K562 (cell line): ENCODE results near the gene TPCN1. TPM values are rescaled to one million over a fixed set of nuclear protein-coding genes. Genes with fewer than 3 reads are reported as not detected.
A peak's percentile ranks its signal among the peaks of the same experiment; 100 is the strongest.

ENCODE experiments used
- ATAC-seq: fragments of 200-7000 bp; cut with Tn5 transposase; 3 replicates; pipeline ENCODE4 v1.9.1; 2020; ENCODE audit warnings: moderate library complexity
- BruUV-seq: library from RNA; stranded (reverse); fragments of 400-500 nt; replicated peaks from 2 replicates; lab custom pipeline; 2021; lab: Mats Ljungman, UMichigan
- CTCF ChIA-PET: fragments of 300-600 bp; formaldehyde crosslinking; extraction: SDS; loops from one replicate; lab custom pipeline; 2021; ENCODE audit warnings: low intra/inter-chr PET ratio; lab: Yijun Ruan, JAX
- POLR2A ChIA-PET: fragments of 300-600, 350-650 bp; sonication (Branson Sonifier 250); formaldehyde crosslinking; extraction: SDS; loops from one replicate; lab custom pipeline; 2021; ENCODE audit warnings: antibody characterized with exemption, inconsistent platforms; lab: Yijun Ruan, JAX
- DNase-seq, 4 experiments: peaks; one replicate each; pipeline versions ENCODE4 v3.0.0 to v3.0.0-alpha.2; 2011 to 2018; ENCODE audit warnings: low spot score in 3 of 4, mixed read lengths in 3 of 4; ENCODE audit errors: extremely low read depth in 1 of 4
- FAIRE-seq: peaks from 2 replicates; lab custom pipeline; 2011; peaks lifted over from hg19 to GRCh38; lab: Jason Lieb, UNC
- H2AFZ ChIP-seq: 2 replicates; pipeline ENCODE4 v1.6.0; 2011; ENCODE audit warnings: low read depth, low read length, control low read depth, inconsistent platforms
- H3K27ac ChIP-seq: fragments of 200-600 bp; 3 replicates; pipeline ENCODE4 v1.8.0; 2011; ENCODE audit warnings: low read depth, mild to moderate bottlenecking, control low read depth, inconsistent platforms, low read length, moderate library complexity, mixed read lengths; ENCODE audit errors: extremely low read depth
- H3K27me3 ChIP-seq, 2 experiments: fragments of 300-600 bp in 1 of 2; 2 replicates in 1 of 2; 3 replicates in 1 of 2; pipeline versions ENCODE4 v1.6.0 to v1.8.0; 2011; ENCODE audit warnings: inconsistent platforms in 2 of 2, low read length in 2 of 2, mild to moderate bottlenecking in 1 of 2, mixed read lengths in 1 of 2, moderate library complexity in 1 of 2; ENCODE audit not compliant: control insufficient read depth in 2 of 2, insufficient read depth in 2 of 2
- H3K36me3 ChIP-seq: fragments of 300-600 bp; 3 replicates; pipeline ENCODE4 v1.8.0; 2011; ENCODE audit warnings: mild to moderate bottlenecking, low read length, inconsistent platforms; ENCODE audit not compliant: control insufficient read depth, insufficient read depth
- H3K4me1 ChIP-seq, 2 experiments: fragments of 200-600 bp in 1 of 2; replicated peaks in 1 of 2; 2 replicates in 1 of 2; 3 replicates in 1 of 2; pipeline versions ENCODE4 v1.5.1 to v1.8.0; 2011; ENCODE audit warnings: inconsistent platforms in 2 of 2, low read length in 2 of 2, mild to moderate bottlenecking in 1 of 2, mixed read lengths in 1 of 2, moderate library complexity in 1 of 2; ENCODE audit not compliant: control insufficient read depth in 2 of 2, insufficient read depth in 2 of 2
- H3K4me2 ChIP-seq: 2 replicates; pipeline ENCODE4 v1.6.1; 2011; ENCODE audit warnings: low read length, control low read depth, inconsistent platforms, mixed read lengths; ENCODE audit not compliant: insufficient read depth
- H3K4me3 ChIP-seq: fragments of 200-600 bp; sonication (generic), shearing (Covaris generic); 2 replicates; pipeline ENCODE4 v1.5.1; 2016; ENCODE audit warnings: control low read depth, inconsistent platforms
- H3K79me2 ChIP-seq: fragments of 200-600 bp; 3 replicates; pipeline ENCODE4 v1.8.0; 2011; ENCODE audit warnings: low read length, inconsistent platforms; ENCODE audit not compliant: control insufficient read depth, insufficient read depth
- H3K9ac ChIP-seq, 2 experiments: 2 replicates each; pipeline versions ENCODE4 v1.6.0 to v1.6.1; 2011; ENCODE audit warnings: low read depth in 2 of 2, low read length in 2 of 2, control low read depth in 1 of 2, inconsistent platforms in 1 of 2, mild to moderate bottlenecking in 1 of 2, mixed read lengths in 1 of 2; ENCODE audit not compliant: insufficient read depth in 1 of 2
- H3K9me1 ChIP-seq: one replicate; pipeline ENCODE4 v1.6.0; 2011; ENCODE audit warnings: inconsistent platforms, mild to moderate bottlenecking, low read length, moderate library complexity; ENCODE audit not compliant: control insufficient read depth, insufficient read depth
- H3K9me3 ChIP-seq: replicated peaks from 2 replicates; pipeline ENCODE4 v1.5.1; 2011; ENCODE audit warnings: low read depth, low read length, inconsistent platforms; ENCODE audit not compliant: control insufficient read depth, insufficient read depth
- H4K20me1 ChIP-seq: replicated peaks from 2 replicates; pipeline ENCODE4 v1.6.1; 2011; ENCODE audit warnings: low read length, inconsistent platforms, mixed read lengths; ENCODE audit not compliant: control insufficient read depth, insufficient read depth
- ARID2 ChIP-seq: fragments of 450-650 bp; IDR thresholded peaks from 2 replicates; pipeline ENCODE4 v1.6.1; 2017; ENCODE audit warnings: antibody characterized with exemption, mild to moderate bottlenecking
- BHLHE40 ChIP-seq: IDR thresholded peaks from 2 replicates; pipeline ENCODE4 v1.6.1; 2011; ENCODE audit warnings: low read length, improper control_type of control experiment
- GTF2E2 ChIP-seq: fragments of 200-800 bp; sonication (Bioruptor generic); IDR thresholded peaks from 2 replicates; pipeline ENCODE4 v1.6.1; 2016; ENCODE audit warnings: missing genetic modification characterization, missing compliant biosample characterization
- RBM25 ChIP-seq: fragments of 200-400 bp; formaldehyde crosslinking; IDR thresholded peaks from 2 replicates; pipeline ENCODE4 v1.6.1; 2018; ENCODE audit warnings: low read length, low read depth, moderate library complexity; ENCODE audit not compliant: severe bottlenecking
- TBL1XR1 ChIP-seq, 2 experiments: IDR thresholded peaks; 2 replicates each; pipeline ENCODE4 v1.6.1; 2012; ENCODE audit warnings: improper control_type of control experiment in 2 of 2, low read length in 2 of 2, mild to moderate bottlenecking in 1 of 2
- ZNF217 ChIP-seq: sonication (generic); formaldehyde crosslinking; IDR thresholded peaks from 2 replicates; pipeline ENCODE4 v1.8.0; 2022; ENCODE audit warnings: mild to moderate bottlenecking, missing genetic modification reagents
- WGBS: fragments of 100-300 bp; shearing (Covaris generic); methylation state at CpG from one replicate; pipeline ENCODE4 v1.1.6; 2016; ENCODE audit warnings: low coverage, mixed read lengths; ENCODE audit not compliant: insufficient coverage; ENCODE audit errors: missing lambda C conversion rate; 5-methylcytosine and 5-hydroxymethylcytosine counted together
- in situ Hi-C: fragments of 300-500 bp; cut with MboI; formaldehyde crosslinking; loops from 4 replicates; pipeline ENCODE4 v1.15.0; 2018; ENCODE audit warnings: inconsistent platforms, mixed read lengths
- intact Hi-C: fragments of 100-400 bp; cut with micrococcal nuclease; formaldehyde crosslinking; loops from 2 replicates; pipeline ENCODE4 v1.14.2; 2022
- polyA plus RNA-seq, 8 experiments: library from polyadenylated mRNA; depleted of rRNA in 4 of 8; stranded (reverse) in 5 of 8; unstranded in 3 of 8; fragments of >200 nt; fragmentation: Nextera tagmentation in 2 of 8; fragmentation: Illumina TruSeq in 1 of 8; extraction: Ambion mirVana in 2 of 8; extraction: Trizol in 1 of 8; gene quantifications; 2 replicates each; pipeline versions ENCODE4 v1.2.1 to v1.2.3, GENCODE V29; 2011 to 2014; ENCODE audit warnings: inconsistent platforms in 1 of 8, missing spikeins in 1 of 8
- total RNA-seq, 7 experiments: library from RNA; depleted of rRNA in 6 of 7; stranded (reverse); fragments of >200 nt in 6 of 7; fragmentation: Illumina TruSeq in 2 of 7; extraction: Trizol in 2 of 7; gene quantifications; 2 replicates each; pipeline versions ENCODE4 v1.2.1 to v1.2.3, GENCODE V29; 2011 to 2021; ENCODE audit warnings: low replicate concordance in 1 of 7
- TF ChIP-seq, protein P1 (sequence below): sonication (generic); formaldehyde crosslinking; IDR thresholded peaks from 2 replicates; pipeline ENCODE4 v1.8.0; 2023; ENCODE audit warnings: missing genetic modification reagents, mild to moderate bottlenecking, borderline replicate concordance

Gene TPCN1
- total and polyA plus RNA-seq, 9 of the 15 experiments (the other 6 are each of a cell fraction or from before 2014, with no cell fraction given), result 0.80 to 23.8 (median 7.4) TPM

DNA sequence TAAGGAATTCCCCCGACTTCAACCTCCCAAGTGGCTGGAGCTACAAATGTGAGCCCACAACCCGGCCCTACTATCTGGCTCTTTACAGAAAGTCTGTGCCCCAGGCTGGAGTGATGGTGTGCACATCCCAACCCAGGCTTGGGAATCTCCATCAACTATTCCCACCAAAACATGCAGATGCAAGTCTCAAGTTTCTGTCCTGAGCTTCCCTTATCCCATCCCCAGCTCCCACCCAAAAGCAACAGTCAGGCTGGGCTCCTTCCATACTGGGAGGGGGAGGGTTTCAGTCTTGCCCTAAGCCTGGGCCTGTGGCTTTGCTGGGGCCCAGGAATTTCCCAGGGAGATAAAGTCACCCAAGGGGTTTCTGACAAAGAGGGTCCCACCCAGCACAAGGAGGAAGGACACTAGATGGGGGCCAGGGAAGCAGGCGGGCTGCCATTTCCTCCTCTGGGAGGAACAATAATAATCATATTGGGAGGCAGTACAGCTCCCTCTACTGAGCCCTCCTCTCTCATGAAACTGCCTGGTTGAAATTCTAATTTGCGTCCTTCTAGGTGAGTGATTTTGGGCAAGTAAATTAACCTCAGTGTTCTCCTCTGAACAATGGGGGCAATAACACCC, 105.6 kb downstream of the TPCN1 start:
- Histone ChIP-seq H3K27ac (no peak overlapping the region), H3K4me1 (peaks cover 2 to 4% of the 10 kb centered on the region in 2 experiments; a peak in 3 of 5 replicates), H4K20me1 (no peaks in the 10 kb centered on the region), H2AFZ (no peak overlapping the region), H3K4me2 (no peak overlapping the region), H3K36me3 (peaks cover 56% of the 10 kb centered on the region; the same call in 2 of the 3 replicates), H3K9me1 (no peaks in the 10 kb centered on the region), H3K9me3 (no peaks in the 10 kb centered on the region), H3K9ac (no peak overlapping the region), H3K4me3 (no peak overlapping the region), H3K27me3 (no peaks in the 10 kb centered on the region), H3K79me2 (no peaks in the 10 kb centered on the region)
- TF ChIP-seq, protein P1, sequence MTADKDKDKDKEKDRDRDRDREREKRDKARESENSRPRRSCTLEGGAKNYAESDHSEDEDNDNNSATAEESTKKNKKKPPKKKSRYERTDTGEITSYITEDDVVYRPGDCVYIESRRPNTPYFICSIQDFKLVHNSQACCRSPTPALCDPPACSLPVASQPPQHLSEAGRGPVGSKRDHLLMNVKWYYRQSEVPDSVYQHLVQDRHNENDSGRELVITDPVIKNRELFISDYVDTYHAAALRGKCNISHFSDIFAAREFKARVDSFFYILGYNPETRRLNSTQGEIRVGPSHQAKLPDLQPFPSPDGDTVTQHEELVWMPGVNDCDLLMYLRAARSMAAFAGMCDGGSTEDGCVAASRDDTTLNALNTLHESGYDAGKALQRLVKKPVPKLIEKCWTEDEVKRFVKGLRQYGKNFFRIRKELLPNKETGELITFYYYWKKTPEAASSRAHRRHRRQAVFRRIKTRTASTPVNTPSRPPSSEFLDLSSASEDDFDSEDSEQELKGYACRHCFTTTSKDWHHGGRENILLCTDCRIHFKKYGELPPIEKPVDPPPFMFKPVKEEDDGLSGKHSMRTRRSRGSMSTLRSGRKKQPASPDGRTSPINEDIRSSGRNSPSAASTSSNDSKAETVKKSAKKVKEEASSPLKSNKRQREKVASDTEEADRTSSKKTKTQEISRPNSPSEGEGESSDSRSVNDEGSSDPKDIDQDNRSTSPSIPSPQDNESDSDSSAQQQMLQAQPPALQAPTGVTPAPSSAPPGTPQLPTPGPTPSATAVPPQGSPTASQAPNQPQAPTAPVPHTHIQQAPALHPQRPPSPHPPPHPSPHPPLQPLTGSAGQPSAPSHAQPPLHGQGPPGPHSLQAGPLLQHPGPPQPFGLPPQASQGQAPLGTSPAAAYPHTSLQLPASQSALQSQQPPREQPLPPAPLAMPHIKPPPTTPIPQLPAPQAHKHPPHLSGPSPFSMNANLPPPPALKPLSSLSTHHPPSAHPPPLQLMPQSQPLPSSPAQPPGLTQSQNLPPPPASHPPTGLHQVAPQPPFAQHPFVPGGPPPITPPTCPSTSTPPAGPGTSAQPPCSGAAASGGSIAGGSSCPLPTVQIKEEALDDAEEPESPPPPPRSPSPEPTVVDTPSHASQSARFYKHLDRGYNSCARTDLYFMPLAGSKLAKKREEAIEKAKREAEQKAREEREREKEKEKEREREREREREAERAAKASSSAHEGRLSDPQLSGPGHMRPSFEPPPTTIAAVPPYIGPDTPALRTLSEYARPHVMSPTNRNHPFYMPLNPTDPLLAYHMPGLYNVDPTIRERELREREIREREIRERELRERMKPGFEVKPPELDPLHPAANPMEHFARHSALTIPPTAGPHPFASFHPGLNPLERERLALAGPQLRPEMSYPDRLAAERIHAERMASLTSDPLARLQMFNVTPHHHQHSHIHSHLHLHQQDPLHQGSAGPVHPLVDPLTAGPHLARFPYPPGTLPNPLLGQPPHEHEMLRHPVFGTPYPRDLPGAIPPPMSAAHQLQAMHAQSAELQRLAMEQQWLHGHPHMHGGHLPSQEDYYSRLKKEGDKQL (CRISPR knock-in tag), result no peak
- TF ChIP-seq RBM25, result peak; percentile 6
- TF ChIP-seq BHLHE40, result no peak
- TF ChIP-seq GTF2E2, result no peak
- no peak for TF ChIP-seq TBL1XR1 (IDR thresholded peaks at IDR 0.05; ENCODE audit: low read length in 2 of 2)
- no peak for TF ChIP-seq ARID2
- TF ChIP-seq ZNF217 (CRISPR knock-in tag), result no peak
- DNase-seq (no peak), ATAC-seq (no peak; the same call in 2 of the 3 replicates), FAIRE-seq (no peak)
- WGBS, result 83% methylated on average over 4 of the region's 4 CpGs
- POLR2A ChIA-PET, result interaction anchor here (1.4 kb wide), 1 partner anchor 10 kb away, joined by 3 read pairs; no protein-coding TSS in a partner anchor
- CTCF ChIA-PET, result no interaction called here
- BruUV-seq, result no TSS peak
- in situ Hi-C loops, result no loop called here
- intact Hi-C loops, result loop anchor here (5.0 kb wide), 1 partner anchor 100 kb away; no protein-coding TSS in a partner anchor
